Glutamatergic neuron (in vitro differentiated cells): ENCODE data around the gene TMEM158. TPM values are rescaled to one million over a fixed set of nuclear protein-coding genes. Genes with fewer than 3 reads are reported as not detected.
A peak's percentile ranks its signal among the peaks of the same experiment; 100 is the strongest.

Experiments
- DNase-seq: peaks from one replicate; pipeline ENCODE4 v3.0.0; 2022
- H3K27ac Mint-ChIP-seq: one replicate; pipeline ENCODE4 v1.8.0; 2020; ENCODE audit warnings: mild to moderate bottlenecking, mixed read lengths, inconsistent platforms; ENCODE audit not compliant: unreplicated experiment
- H3K27me3 Mint-ChIP-seq: one replicate; pipeline ENCODE4 v1.8.0; 2020; ENCODE audit warnings: mild to moderate bottlenecking, moderate library complexity, mixed read lengths, inconsistent platforms; ENCODE audit not compliant: unreplicated experiment
- H3K36me3 Mint-ChIP-seq: one replicate; pipeline ENCODE4 v1.8.0; 2020; ENCODE audit warnings: mild to moderate bottlenecking, mixed read lengths, inconsistent platforms; ENCODE audit not compliant: unreplicated experiment
- H3K4me1 Mint-ChIP-seq: one replicate; pipeline ENCODE4 v1.8.0; 2020; ENCODE audit warnings: mild to moderate bottlenecking, low read depth, mixed read lengths, inconsistent platforms; ENCODE audit not compliant: unreplicated experiment
- H3K4me3 Mint-ChIP-seq: one replicate; pipeline ENCODE4 v1.8.0; 2020; ENCODE audit warnings: mild to moderate bottlenecking, mixed read lengths, inconsistent platforms; ENCODE audit not compliant: unreplicated experiment
- H3K9me3 Mint-ChIP-seq: one replicate; pipeline ENCODE4 v1.8.0; 2020; ENCODE audit warnings: mild to moderate bottlenecking, moderate library complexity, mixed read lengths, inconsistent platforms; ENCODE audit not compliant: unreplicated experiment
- CTCF ChIP-seq: fragments of 200-600 bp; sonication (generic); IDR thresholded peaks from one replicate; pipeline ENCODE4 v1.5.0; 2021; ENCODE audit not compliant: partially characterized antibody, unreplicated experiment
- long read RNA-seq: library from polyadenylated mRNA; unstranded; transcript quantifications from one replicate; pipeline ENCODE4 v2.0.0, GENCODE V29; 2020; ENCODE audit not compliant: unreplicated experiment
- total RNA-seq: library from RNA; stranded (reverse); fragmentation: NEBNext Ultra II Directional; extraction: Animal tissue kit (Norgen Biotek cat#: 25700); gene quantifications from one replicate; pipeline ENCODE4 v1.2.1, GENCODE V29; 2021; ENCODE audit not compliant: unreplicated experiment

Gene TMEM158
- total RNA-seq, result 7.8 TPM
- long read RNA-seq, partial matches to known transcripts, result 0 of 1 reads
- long read RNA-seq, other reads (novel, unspliced or antisense), result 0 of 1 reads

GRCh38 chr3:45226206-45226915 is at the start of gene TMEM158:
Gene TMEM158, minus strand, starts transcription at chr3:45226287. Its CDS starts 260 bp downstream, at chr3:45226027.
- Mint-ChIP-seq H3K4me1 (peaks cover 8% of the 10 kb centered on the region), H3K27me3 (peaks cover 11% of the 10 kb centered on the region), H3K4me3 (peak within 1 kb of the TSS; percentile 84), H3K27ac (peak within 1 kb of the TSS; percentile 31), H3K9me3 (peaks cover 8% of the 10 kb centered on the region), H3K36me3 (no peaks in the 10 kb centered on the region)
- no peak for TF ChIP-seq CTCF
- DNase-seq, result peak; percentile 85

GRCh38 chr3:45275006-45275704 is 49.1 kb upstream of the TMEM158 start:
- TF ChIP-seq CTCF, result no peak
- no peak overlapping the region for H3K4me3 Mint-ChIP-seq
- peaks cover 2% of the 10 kb centered on the region for H3K9me3 Mint-ChIP-seq
- peaks cover 6% of the 10 kb centered on the region for H3K4me1 Mint-ChIP-seq
- no peak for DNase-seq
- H3K27me3 Mint-ChIP-seq, result no peaks in the 10 kb centered on the region
- H3K36me3 Mint-ChIP-seq, result peaks cover 10% of the 10 kb centered on the region
- H3K27ac Mint-ChIP-seq, result no peak overlapping the region

GRCh38 chr3:45273681-45274515 is 47.8 kb upstream of the TMEM158 start:
- H3K4me1 Mint-ChIP-seq, result peaks cover 6% of the 10 kb centered on the region
- DNase-seq, result no peak
- no peak overlapping the region for H3K4me3 Mint-ChIP-seq
- peaks cover 7% of the 10 kb centered on the region for H3K36me3 Mint-ChIP-seq
- peaks cover 2% of the 10 kb centered on the region for H3K9me3 Mint-ChIP-seq
- TF ChIP-seq CTCF, result no peak
- H3K27me3 Mint-ChIP-seq, result no peaks in the 10 kb centered on the region
- no peak overlapping the region for H3K27ac Mint-ChIP-seq

DNA sequence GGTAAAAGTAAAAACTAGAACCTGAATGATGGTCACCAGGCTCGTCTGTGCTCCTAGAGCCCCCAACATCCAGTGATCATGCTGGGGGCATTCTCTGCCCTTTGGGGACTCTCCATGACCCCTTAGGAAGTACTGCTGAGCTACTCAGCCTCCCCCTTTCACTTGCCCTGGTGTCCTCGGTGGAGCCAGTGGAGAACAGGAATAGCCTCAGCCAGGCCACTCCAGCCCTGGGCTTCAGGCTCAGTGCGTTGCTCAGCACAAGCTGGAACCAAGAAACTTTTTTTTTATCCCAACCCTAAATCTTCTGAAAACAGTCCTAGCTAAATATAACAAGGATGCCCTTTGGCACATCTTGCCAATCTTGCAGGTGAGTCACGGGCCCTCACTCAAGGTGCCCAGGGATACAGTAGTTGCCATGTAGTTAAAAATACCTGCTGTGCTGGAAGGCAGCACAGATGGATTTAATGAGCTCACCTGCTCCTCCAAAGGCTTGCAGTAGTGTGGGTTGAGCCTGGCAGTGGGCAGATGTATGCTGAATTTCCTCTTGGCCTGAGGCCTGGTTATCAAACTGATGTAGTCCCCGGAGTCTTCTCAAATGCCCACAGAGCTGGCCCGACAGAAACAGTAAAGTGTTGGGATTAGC is 46.9 kb upstream of the TMEM158 start:
- H3K4me1 Mint-ChIP-seq, result peaks cover 6% of the 10 kb centered on the region
- no peaks in the 10 kb centered on the region for H3K27me3 Mint-ChIP-seq
- H3K36me3 Mint-ChIP-seq, result no peaks in the 10 kb centered on the region
- H3K4me3 Mint-ChIP-seq, result no peak overlapping the region
- DNase-seq, result no peak
- TF ChIP-seq CTCF, result no peak
- peaks cover 2% of the 10 kb centered on the region for H3K9me3 Mint-ChIP-seq
- H3K27ac Mint-ChIP-seq, result no peak overlapping the region
